ENCODE results near the gene RPL22.

RPL22 gene

GRCh38 chr1:6150006-6150938, 49.1 kb downstream of the RPL22 start:
- DNase-seq = no peak

DNA sequence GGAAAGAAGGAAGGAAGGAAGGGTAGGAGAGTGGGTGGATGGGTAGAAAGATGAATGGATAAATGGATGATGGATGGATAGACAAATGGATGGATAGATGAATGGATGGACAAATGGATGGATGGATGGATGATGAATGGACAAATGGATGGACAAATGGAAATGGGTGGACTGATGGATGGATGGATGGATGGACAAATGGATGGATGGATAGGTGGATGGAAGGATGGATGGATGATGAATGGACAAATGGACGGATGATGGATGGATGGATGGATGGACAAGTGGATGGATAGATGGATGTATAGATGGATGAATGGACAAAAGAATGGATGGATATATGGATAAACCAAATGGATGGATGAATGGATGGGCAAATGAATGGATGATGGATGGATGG, 49.8 kb downstream of the RPL22 start:
- DNase-seq = no peak

DNA sequence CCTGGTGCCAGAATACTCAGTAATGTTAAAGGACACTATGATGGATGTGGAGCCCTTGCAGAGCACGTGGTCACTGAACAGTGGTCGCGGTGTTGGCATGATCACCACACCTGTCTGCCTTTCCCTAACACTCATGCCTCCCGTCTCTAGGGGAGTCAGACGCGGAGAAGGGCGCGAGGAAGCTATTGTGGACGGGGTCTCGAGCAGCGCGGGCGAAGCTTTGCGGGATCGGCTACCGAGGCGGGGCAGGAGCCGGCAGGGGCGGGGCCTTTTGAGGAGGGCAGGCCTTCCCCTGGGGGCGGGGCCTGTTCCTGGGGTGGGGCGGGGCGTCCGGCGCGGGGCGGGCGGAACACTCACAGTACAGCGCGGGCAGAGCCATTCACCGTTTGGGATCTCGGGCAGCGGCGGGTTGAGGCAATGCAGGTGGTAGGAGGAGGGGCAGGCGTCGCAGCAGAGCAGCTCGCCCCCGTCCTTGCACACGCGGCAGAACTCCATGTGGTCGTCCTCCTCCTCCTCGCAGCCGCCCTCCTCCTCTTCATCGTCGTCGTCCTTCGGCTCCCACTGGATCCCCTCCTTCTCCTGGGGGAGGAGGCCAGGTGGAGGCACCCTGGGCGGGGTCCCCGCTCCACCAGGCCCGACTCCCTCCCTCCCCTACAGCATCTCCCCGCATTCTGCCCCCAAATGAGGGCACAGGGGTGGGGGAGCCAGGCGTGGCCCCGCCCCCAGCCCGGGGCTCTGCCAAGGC, 50.7 kb downstream of the RPL22 start:
- DNase-seq = no peak

- DNase-seq = no peak
Measured at GRCh38 chr1:6145864-6146410, 53.5 kb downstream of the RPL22 start.

DNA sequence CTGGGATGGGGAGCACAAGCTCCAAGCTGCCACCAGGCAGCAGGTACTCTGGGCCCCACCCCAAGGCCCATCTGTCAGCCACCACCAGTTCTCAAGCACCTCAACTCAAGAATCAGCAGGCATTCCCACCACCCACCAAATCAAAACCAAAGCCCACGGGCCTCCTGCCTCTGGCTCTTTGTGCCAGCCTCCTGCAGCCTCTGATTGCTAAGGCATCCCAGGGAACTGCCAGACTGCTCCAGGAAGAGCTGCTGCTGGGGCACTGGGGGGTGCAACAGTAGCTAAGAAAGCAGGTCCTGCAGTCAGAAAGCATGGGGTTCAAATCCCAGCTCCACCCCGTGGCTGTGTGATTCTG, 54.0 kb downstream of the RPL22 start:
- DNase-seq = no peak

- DNase-seq = no peak
Measured at GRCh38 chr1:6144647-6145395, 54.6 kb downstream of the RPL22 start.

DNA sequence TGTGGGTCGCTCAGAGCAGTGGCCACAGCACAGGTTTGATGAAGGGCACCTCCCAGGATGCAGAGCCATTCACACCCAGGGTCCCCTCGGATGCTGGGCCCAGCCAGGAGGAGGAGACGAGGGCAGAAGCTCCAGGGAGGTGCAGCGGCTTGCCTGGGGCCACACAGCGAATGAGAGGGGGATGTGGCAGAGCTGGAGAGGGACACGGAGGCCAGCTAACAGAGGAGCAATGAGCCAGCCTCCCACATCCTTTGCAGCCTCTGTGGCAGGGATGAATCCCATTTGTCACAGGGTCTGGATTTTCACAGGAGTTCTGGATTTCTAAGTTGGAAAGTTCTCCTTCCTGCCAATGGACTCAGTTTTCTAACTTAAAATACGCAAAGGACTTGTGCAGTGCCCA, 55.2 kb downstream of the RPL22 start:
- no peak for DNase-seq

GRCh38 chr1:6143395-6143794, 56.0 kb downstream of the RPL22 start:
- peak; percentile 19 for DNase-seq

- no peak for DNase-seq
Measured at GRCh38 chr1:6142734-6143133, 56.7 kb downstream of the RPL22 start.

DNA sequence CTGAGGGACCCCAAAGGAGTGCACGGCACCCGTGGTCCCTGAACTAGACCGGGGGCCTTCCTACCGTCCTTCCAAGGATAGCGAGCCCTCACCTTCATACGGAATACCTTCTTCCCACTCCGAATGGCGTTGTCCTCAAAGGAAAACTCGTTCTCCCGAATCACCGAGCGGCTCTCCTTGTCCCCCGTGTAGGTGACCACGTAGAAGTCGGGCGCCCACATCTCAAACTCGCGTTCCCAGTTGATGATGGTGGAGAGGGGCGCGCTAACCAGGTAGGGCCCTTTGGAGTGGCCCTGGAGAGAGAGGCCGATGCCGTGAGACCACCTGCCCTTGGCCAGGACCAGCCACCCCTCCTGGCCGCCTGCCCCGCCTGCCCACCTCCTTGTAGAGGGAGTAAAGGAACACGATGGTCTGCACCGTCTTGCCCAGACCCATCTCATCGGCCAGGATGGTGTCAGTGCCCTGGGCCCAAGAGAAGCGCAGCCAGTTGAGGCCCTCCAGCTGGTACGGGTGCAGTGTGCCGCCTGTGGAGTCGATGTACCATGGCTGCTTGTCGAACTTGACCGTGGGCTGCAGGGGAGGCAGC, 57.3 kb downstream of the RPL22 start:
- DNase-seq = no peak

DNA sequence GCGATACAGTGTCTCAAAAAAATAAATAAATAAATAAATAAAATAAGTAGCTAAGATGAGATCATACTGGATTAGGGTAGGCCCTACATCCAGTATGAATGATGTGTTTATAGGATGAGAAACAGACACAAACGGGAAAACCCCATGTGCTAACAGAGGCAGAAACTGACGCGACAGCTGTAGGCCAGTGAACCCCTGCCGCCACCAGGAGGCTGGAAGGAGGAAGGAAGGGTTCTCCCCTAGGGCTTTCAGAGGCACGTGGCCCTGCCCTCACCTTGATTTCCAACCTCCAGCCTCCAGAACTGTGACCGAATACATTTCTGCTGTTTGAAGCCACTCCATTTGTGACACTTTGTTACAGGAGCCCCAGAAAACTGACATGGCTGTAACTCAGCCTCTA, 57.8 kb downstream of the RPL22 start:
- no peak for DNase-seq

GRCh38 chr1:6140413-6140812, 59.0 kb downstream of the RPL22 start:
- DNase-seq = no peak

DNA sequence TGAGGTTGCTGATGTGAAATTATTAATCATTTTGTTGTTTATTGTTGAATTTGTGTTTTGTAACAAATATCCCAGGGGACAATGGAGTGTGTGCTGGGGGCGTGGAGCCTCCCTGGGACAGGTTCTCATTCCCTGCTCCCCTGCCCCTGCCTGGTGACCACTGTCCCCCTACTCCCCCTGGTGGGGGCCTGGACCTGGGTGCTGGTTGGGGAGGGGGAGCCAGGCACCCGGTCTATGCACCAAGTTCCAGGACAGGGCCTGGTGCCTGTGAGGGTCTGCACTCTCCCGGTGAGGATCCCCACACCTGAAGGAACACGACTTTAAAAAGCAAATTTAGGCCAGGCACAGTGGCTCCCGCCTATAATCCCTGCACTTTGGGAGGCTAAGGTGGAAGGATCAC, 61.6 kb downstream of the RPL22 start:
- no peak for DNase-seq

- DNase-seq = no peak
Measured at GRCh38 chr1:6136516-6137220, 62.7 kb downstream of the RPL22 start.

All from kidney glomerular epithelial cell (primary cell).